DND-41 (cell line): ENCODE data around the gene ASIP.

ENCODE experiments used
- EZH2 ChIP-seq: IDR thresholded peaks from 3 replicates; pipeline ENCODE4 v1.6.1; 2012; ENCODE audit warnings: borderline replicate concordance, low read depth, mild to moderate bottlenecking, moderate library complexity, low read length, inconsistent platforms; ENCODE audit not compliant: severe bottlenecking
- TF ChIP-seq, protein P1 (sequence below): IDR thresholded peaks from 2 replicates; pipeline ENCODE4 v1.5.1; 2012; ENCODE audit warnings: borderline replicate concordance, low read length, moderate library complexity, mild to moderate bottlenecking; ENCODE audit not compliant: poor library complexity, severe bottlenecking; ENCODE audit errors: extremely low read depth

DNA sequence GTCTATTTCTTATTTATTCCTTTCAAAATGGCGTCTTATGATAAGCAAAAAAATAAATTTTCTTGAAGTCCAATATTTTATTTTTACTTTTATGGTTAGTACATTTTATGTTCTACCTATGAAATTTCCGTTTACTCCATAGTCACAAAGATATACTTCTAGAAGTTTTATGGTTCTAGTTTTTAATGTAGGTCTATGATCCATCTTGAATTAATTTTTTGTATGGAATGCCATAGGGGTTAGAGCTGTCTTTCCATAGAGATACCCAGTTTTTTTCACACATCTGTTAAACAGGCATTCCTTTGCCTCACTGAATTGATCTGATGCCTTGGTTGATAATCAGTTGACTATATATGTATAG, 24.9 kb upstream of the ASIP start:
- TF ChIP-seq, protein P1, sequence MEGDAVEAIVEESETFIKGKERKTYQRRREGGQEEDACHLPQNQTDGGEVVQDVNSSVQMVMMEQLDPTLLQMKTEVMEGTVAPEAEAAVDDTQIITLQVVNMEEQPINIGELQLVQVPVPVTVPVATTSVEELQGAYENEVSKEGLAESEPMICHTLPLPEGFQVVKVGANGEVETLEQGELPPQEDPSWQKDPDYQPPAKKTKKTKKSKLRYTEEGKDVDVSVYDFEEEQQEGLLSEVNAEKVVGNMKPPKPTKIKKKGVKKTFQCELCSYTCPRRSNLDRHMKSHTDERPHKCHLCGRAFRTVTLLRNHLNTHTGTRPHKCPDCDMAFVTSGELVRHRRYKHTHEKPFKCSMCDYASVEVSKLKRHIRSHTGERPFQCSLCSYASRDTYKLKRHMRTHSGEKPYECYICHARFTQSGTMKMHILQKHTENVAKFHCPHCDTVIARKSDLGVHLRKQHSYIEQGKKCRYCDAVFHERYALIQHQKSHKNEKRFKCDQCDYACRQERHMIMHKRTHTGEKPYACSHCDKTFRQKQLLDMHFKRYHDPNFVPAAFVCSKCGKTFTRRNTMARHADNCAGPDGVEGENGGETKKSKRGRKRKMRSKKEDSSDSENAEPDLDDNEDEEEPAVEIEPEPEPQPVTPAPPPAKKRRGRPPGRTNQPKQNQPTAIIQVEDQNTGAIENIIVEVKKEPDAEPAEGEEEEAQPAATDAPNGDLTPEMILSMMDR, result no peak
- TF ChIP-seq EZH2, result no peak
